H1 (cell line): ENCODE measurements around the gene VPS52. TPM values are rescaled to one million over a fixed set of nuclear protein-coding genes. Genes with fewer than 3 reads are reported as not detected.

Source experiments
- CTCF ChIA-PET: fragments of 300-600 bp; sonication (Branson Sonifier 250); formaldehyde crosslinking; loops from one replicate; lab custom pipeline; 2021; ENCODE audit not compliant: partially characterized antibody; lab: Charles Lee
- POLR2A ChIA-PET: fragments of 300-600 bp; sonication (Branson Sonifier 250); formaldehyde crosslinking; loops from one replicate; lab custom pipeline; 2021; ENCODE audit warnings: inconsistent platforms; ENCODE audit not compliant: partially characterized antibody; lab: Charles Lee
- DNase-seq, 2 experiments: peaks; one replicate each; pipeline versions ENCODE4 v3.0.0 to v3.0.0-alpha.2; 2010 to 2022; ENCODE audit warnings: low spot score in 2 of 2, low read depth in 1 of 2, mixed read lengths in 1 of 2
- FAIRE-seq: peaks from 2 replicates; lab custom pipeline; 2011; peaks lifted over from hg19 to GRCh38; lab: Jason Lieb, UNC
- H2AFZ ChIP-seq: 2 replicates; pipeline ENCODE4 v1.8.1; 2012; ENCODE audit warnings: low read length, inconsistent platforms
- H2AK5ac ChIP-seq: 2 replicates; pipeline ENCODE4 v1.6.1; 2013; ENCODE audit warnings: low read depth, low read length
- H2BK120ac ChIP-seq: replicated peaks from 2 replicates; pipeline ENCODE3; 2013; ENCODE audit warnings: low read depth, low read length, inconsistent platforms
- H2BK12ac ChIP-seq: 2 replicates; pipeline ENCODE4 v1.6.1; 2013; ENCODE audit warnings: low read depth, low read length
- H2BK15ac ChIP-seq: 2 replicates; pipeline ENCODE4 v1.6.1; 2013; ENCODE audit warnings: low read length
- H2BK20ac ChIP-seq: 2 replicates; pipeline ENCODE4 v1.6.1; 2013; ENCODE audit warnings: low read length
- H2BK5ac ChIP-seq: 2 replicates; pipeline ENCODE4 v1.6.1; 2013; ENCODE audit warnings: low read depth, low read length
- H3K14ac ChIP-seq: 2 replicates; pipeline ENCODE4 v1.6.1; 2013; ENCODE audit warnings: inconsistent platforms; ENCODE audit not compliant: insufficient read length
- H3K18ac ChIP-seq: 2 replicates; pipeline ENCODE4 v1.6.1; 2013; ENCODE audit warnings: low read length; ENCODE audit errors: extremely low read depth
- H3K23ac ChIP-seq: 2 replicates; pipeline ENCODE4 v1.6.1; 2013; ENCODE audit warnings: inconsistent platforms; ENCODE audit not compliant: insufficient read length
- H3K23me2 ChIP-seq: 2 replicates; pipeline ENCODE4 v1.6.1; 2013; ENCODE audit warnings: low read depth, low read length
- H3K27ac ChIP-seq: 2 replicates; pipeline ENCODE4 v1.6.1; 2011; ENCODE audit warnings: low read depth, low read length, inconsistent platforms
- H3K27me3 ChIP-seq, 4 experiments: replicated peaks in 1 of 4; 1 replicate in 1 of 4; 2 replicates in 3 of 4; pipeline versions ENCODE4 v1.6.1 to v1.8.1; 2011 to 2013; ENCODE audit warnings: low read length in 3 of 4, mild to moderate bottlenecking in 3 of 4, inconsistent platforms in 2 of 4, mixed read lengths in 2 of 4, moderate library complexity in 1 of 4; ENCODE audit not compliant: control insufficient read depth in 3 of 4, insufficient read depth in 3 of 4; ENCODE audit errors: extremely low read depth in 1 of 4
- H3K36me3 ChIP-seq, 4 experiments: 2 replicates each; pipeline versions ENCODE4 v1.6.1 to v1.8.1; 2011 to 2013; ENCODE audit warnings: mild to moderate bottlenecking in 4 of 4, low read length in 3 of 4, moderate library complexity in 2 of 4, control low read depth in 1 of 4, inconsistent platforms in 1 of 4; ENCODE audit not compliant: insufficient read depth in 4 of 4, control insufficient read depth in 2 of 4
- H3K4ac ChIP-seq: replicated peaks from 2 replicates; pipeline ENCODE3; 2013; ENCODE audit warnings: low read length, low read depth, mixed read lengths, inconsistent platforms; ENCODE audit not compliant: insufficient read length
- H3K4me1 ChIP-seq, 4 experiments: replicated peaks in 1 of 4; 1 replicate in 1 of 4; 2 replicates in 3 of 4; pipeline versions ENCODE4 v1.6.1 to v1.8.1; 2011 to 2013; ENCODE audit warnings: low read length in 3 of 4, inconsistent platforms in 2 of 4, mixed read lengths in 1 of 4; ENCODE audit not compliant: insufficient read depth in 4 of 4, control insufficient read depth in 3 of 4
- H3K4me2 ChIP-seq, 2 experiments: 2 replicates each; pipeline versions ENCODE4 v1.6.1 to v1.8.1; 2011 to 2013; ENCODE audit warnings: low read depth in 2 of 2, low read length in 2 of 2, control low read depth in 1 of 2, inconsistent platforms in 1 of 2, mild to moderate bottlenecking in 1 of 2; ENCODE audit not compliant: insufficient read depth in 1 of 2
- H3K4me3 ChIP-seq, 4 experiments: fragments of 200-600, 300-600 bp in 1 of 4; sonication (generic), shearing (Covaris generic), sonication (Bioruptor Twin) in 1 of 4; 2 replicates each; pipeline versions ENCODE4 v1.5.1 to v1.8.1; 2011 to 2016; ENCODE audit warnings: low read length in 4 of 4, low read depth in 3 of 4, control low read depth in 2 of 4, inconsistent platforms in 2 of 4, mild to moderate bottlenecking in 2 of 4, mixed read lengths in 1 of 4, moderate library complexity in 1 of 4; ENCODE audit not compliant: insufficient read depth in 2 of 4; ENCODE audit errors: extremely low read depth in 1 of 4
- H3K56ac ChIP-seq: replicated peaks from 2 replicates; pipeline ENCODE3; 2013; ENCODE audit warnings: low read depth, mild to moderate bottlenecking, mixed read lengths, low read length, inconsistent platforms; ENCODE audit not compliant: insufficient read length
- H3K79me1 ChIP-seq: 2 replicates; pipeline ENCODE4 v1.6.1; 2013; ENCODE audit warnings: low read depth, low read length, control low read depth
- H3K79me2 ChIP-seq, 2 experiments: 2 replicates each; pipeline versions ENCODE4 v1.6.1 to v1.8.1; 2012 to 2013; ENCODE audit warnings: low read length in 2 of 2, mild to moderate bottlenecking in 2 of 2, inconsistent platforms in 1 of 2; ENCODE audit not compliant: insufficient read depth in 2 of 2, control insufficient read depth in 1 of 2
- H3K9ac ChIP-seq, 4 experiments: replicated peaks in 1 of 4; 1 replicate in 1 of 4; 2 replicates in 3 of 4; pipeline versions ENCODE4 v1.6.1 to v1.8.1; 2011 to 2013; ENCODE audit warnings: low read depth in 3 of 4, low read length in 3 of 4, control low read depth in 2 of 4, mild to moderate bottlenecking in 2 of 4, moderate library complexity in 2 of 4, inconsistent platforms in 1 of 4; ENCODE audit errors: extremely low read depth in 1 of 4
- H3K9me3 ChIP-seq, 2 experiments: 2 replicates each; pipeline versions ENCODE4 v1.6.1 to v1.8.1; 2012 to 2013; ENCODE audit warnings: mild to moderate bottlenecking in 2 of 2, moderate library complexity in 2 of 2, control low read depth in 1 of 2, inconsistent platforms in 1 of 2, low read depth in 1 of 2, low read length in 1 of 2, mixed read lengths in 1 of 2; ENCODE audit not compliant: insufficient read depth in 2 of 2
- H4K20me1 ChIP-seq, 2 experiments: replicated peaks in 1 of 2; 2 replicates each; pipeline versions ENCODE3 to v1.8.1; 2011 to 2013; ENCODE audit warnings: inconsistent platforms in 2 of 2, low read length in 2 of 2, mild to moderate bottlenecking in 1 of 2; ENCODE audit not compliant: insufficient read depth in 2 of 2, control insufficient read depth in 1 of 2
- H4K5ac ChIP-seq: 2 replicates; pipeline ENCODE4 v1.6.1; 2013; ENCODE audit warnings: low read length, low read depth, mixed read lengths, inconsistent platforms; ENCODE audit not compliant: insufficient read length
- H4K8ac ChIP-seq: 2 replicates; pipeline ENCODE4 v1.8.0; 2013; ENCODE audit warnings: mild to moderate bottlenecking, moderate library complexity, low read length, inconsistent platforms; ENCODE audit not compliant: insufficient read depth; ENCODE audit errors: extremely low read depth
- H4K91ac ChIP-seq: replicated peaks from 2 replicates; pipeline ENCODE3; 2013; ENCODE audit warnings: low read length, mixed read lengths, inconsistent platforms; ENCODE audit not compliant: insufficient read length
- KDM1A ChIP-seq: fragments of 200-600, 300-600 bp; sonication (generic); IDR thresholded peaks from 2 replicates; pipeline ENCODE4 v1.7.1; 2016; ENCODE audit warnings: mild to moderate bottlenecking, low read length, borderline replicate concordance
- TEAD4 ChIP-seq: IDR thresholded peaks from 2 replicates; pipeline ENCODE4 v1.6.1; 2012; ENCODE audit warnings: low read depth, low read length, inconsistent platforms, mixed read lengths
- WGBS, 2 experiments: shearing (Covaris generic) in 1 of 2; methylation state at CpG; one replicate each; pipeline versions ENCODE4 v1.1.6 to v1.1.7; 2013 to 2015; ENCODE audit warnings: low lambda C conversion rate in 2 of 2, mixed read lengths in 2 of 2, inconsistent platforms in 1 of 2, low coverage in 1 of 2, missing lambda C conversion rate in 1 of 2; ENCODE audit not compliant: insufficient replicate concordance in 2 of 2, insufficient coverage in 1 of 2, insufficient read length in 1 of 2; ENCODE audit errors: extremely low coverage in 1 of 2, missing lambda C conversion rate in 1 of 2; 5-methylcytosine and 5-hydroxymethylcytosine counted together
- polyA plus RNA-seq, 7 experiments: library from polyadenylated mRNA; depleted of rRNA in 3 of 7; stranded (reverse) in 5 of 7; unstranded in 2 of 7; fragments of >200 nt in 5 of 7; fragments of 200-250 nt in 2 of 7; gene quantifications; 1 replicate in 5 of 7; 2 replicates in 1 of 7; 4 replicates in 1 of 7; pipeline versions ENCODE4 v1.2.1 to v1.2.3, GENCODE V29; 2011 to 2013; ENCODE audit warnings: missing spikeins in 2 of 7, mixed read lengths in 2 of 7
- total RNA-seq: library from RNA; stranded (reverse); fragmentation: NEBNext Ultra II Directional; extraction: Animal tissue kit (Norgen Biotek cat#: 25700); gene quantifications from 2 replicates; pipeline ENCODE4 v1.2.1, GENCODE V29; 2021

The VPS52 gene
- total and polyA plus RNA-seq, 2 of the 8 experiments (the other 6 are each of a cell fraction or from before 2014, with no cell fraction given), result 36.5 to 86.3 TPM

DNA sequence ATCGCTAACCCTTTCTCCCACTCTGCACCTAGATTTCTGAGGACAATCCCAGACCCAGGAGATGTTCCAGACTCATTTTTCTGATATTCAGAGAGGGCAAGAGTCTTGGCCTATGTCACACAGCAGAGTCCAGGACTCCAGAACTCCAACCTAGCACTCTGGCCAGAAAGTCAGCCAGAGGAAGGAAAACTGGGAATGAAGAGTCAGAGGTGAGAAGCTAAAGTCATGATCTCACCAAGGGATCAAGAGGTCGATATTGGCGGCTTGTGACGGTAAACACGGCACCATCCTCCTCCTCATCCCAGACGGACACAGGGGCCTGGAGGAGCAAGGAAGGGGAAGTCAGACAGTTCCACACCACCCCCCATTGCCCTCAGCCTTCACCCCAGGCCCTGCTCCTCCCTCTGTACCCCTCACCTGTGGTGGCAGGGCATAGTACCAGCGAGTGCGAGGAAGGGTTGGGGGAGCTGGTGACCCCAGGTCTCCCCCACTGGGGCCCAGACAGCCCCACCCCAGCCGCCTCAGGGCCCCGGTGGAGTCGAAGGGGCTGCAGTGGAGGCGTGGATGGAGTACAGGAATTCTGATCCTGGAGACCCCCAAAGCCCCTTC, 25.2 kb upstream of the VPS52 start:
- Histone ChIP-seq H2BK15ac (0 out of 2 replicates have a peak overlapping the region, but pooled peaks have one; percentile 40), H2BK12ac (peak overlapping the region; percentile 71; the same call in 1 of the 2 replicates), H3K23me2 (peaks cover 16% of the 10 kb centered on the region), H3K27me3 (no peaks in the 10 kb centered on the region), H2AFZ (no peak overlapping the region), H2BK5ac (peak overlapping the region; percentile 69; the same call in 1 of the 2 replicates), H3K14ac (no peak overlapping the region), H3K9me3 (no peaks in the 10 kb centered on the region), H3K36me3 (peaks cover 5 to 10% (median 8%) of the 10 kb centered on the region in 4 experiments; a peak in 7 of 8 replicates), H4K8ac (peak overlapping the region; percentile 75; the same call in 1 of the 2 replicates), H3K9ac (peak overlapping the region in 3 of 4 experiments; percentile 54 to 72 (median 59); a peak in 6 of 7 replicates), H3K56ac (peak overlapping the region; percentile 2), H4K20me1 (peaks cover 0 to 5% of the 10 kb centered on the region in 2 experiments), H3K4ac (peak overlapping the region; percentile 1), H4K5ac (peak overlapping the region; percentile 55), H3K4me3 (peak overlapping the region; percentile 69 to 91 (median 73)), H2AK5ac (0 out of 2 replicates have a peak overlapping the region, but pooled peaks have one; percentile 20), H2BK120ac (no peak overlapping the region), H3K79me1 (peaks cover 9% of the 10 kb centered on the region; the same call in 1 of the 2 replicates), H3K18ac (peak overlapping the region; percentile 62; the same call in 1 of the 2 replicates), H3K23ac (no peak overlapping the region), H2BK20ac (no peak overlapping the region), H3K27ac (peak overlapping the region; percentile 79), H3K79me2 (peaks cover 0 to 24% of the 10 kb centered on the region in 2 experiments; a peak in 2 of 4 replicates), H4K91ac (peak overlapping the region; percentile 36), H3K4me2 (peak overlapping the region; percentile 34 to 98), H3K4me1 (peaks cover 0 to 6% (median 4%) of the 10 kb centered on the region in 4 experiments; a peak in 6 of 7 replicates)
- 53% methylated on average over 8 of the region's 12 CpGs; no CpG with 5 or more reads in 1 of the 2 experiments for WGBS, 2 experiments
- ChIA-PET POLR2A (interaction anchor here (0.8 to 16.7 kb wide), 10 partner anchors 8 to 325 kb away, joined by 3 to 337 read pairs (median 12); partner anchors contain the start of genes B3GALT4, PFDN6, RPS18 and TAPBP), CTCF (interaction anchor here (0.6 to 6.2 kb wide), 10 partner anchors 8 to 363 kb away, joined by 3 to 77 read pairs (median 3); partner anchors contain the start of genes B3GALT4, CUTA, PFDN6 and WDR46)
- DNase-seq (no peak), FAIRE-seq (no peak)
- no peak for TF ChIP-seq TEAD4
- peak; percentile 35; the same call in 1 of the 2 replicates for TF ChIP-seq KDM1A
